Dendritic cell treated with granulocyte-macrophage colony-stimulating factor and Interleukin-4, amounts not matched to agents 40 ng/mL and 50 ng/mL, for 4 days (primary cell): ENCODE data around the gene CAMK2N1.
"Not testable (repeated sequence)": the region's sequence is repeated elsewhere in the genome, so short reads cannot be mapped to it uniquely, and the experiment has no call there.

Experiments used
- H3K27ac Mint-ChIP-seq: one replicate; pipeline ENCODE4 v1.8.0; 2022; ENCODE audit warnings: mild to moderate bottlenecking, mixed read lengths
- H3K27me3 Mint-ChIP-seq: one replicate; pipeline ENCODE4 v1.8.0; 2022; ENCODE audit warnings: mild to moderate bottlenecking, mixed read lengths
- H3K36me3 Mint-ChIP-seq: one replicate; pipeline ENCODE4 v1.8.0; 2022; ENCODE audit warnings: low read depth, mixed read lengths
- H3K4me1 Mint-ChIP-seq: one replicate; pipeline ENCODE4 v1.8.0; 2022; ENCODE audit warnings: low read depth, mixed read lengths
- H3K4me3 Mint-ChIP-seq: one replicate; pipeline ENCODE4 v1.8.0; 2022; ENCODE audit warnings: mild to moderate bottlenecking, moderate library complexity, mixed read lengths
- H3K9me3 Mint-ChIP-seq: one replicate; pipeline ENCODE4 v1.8.0; 2022; ENCODE audit warnings: mixed read lengths
- intact Hi-C: fragments of 100-400 bp; cut with micrococcal nuclease; formaldehyde crosslinking; loops from one replicate; pipeline ENCODE4 v1.15.0; 2022

The CAMK2N1 gene

GRCh38 chr1:20485527-20486456, at the start of gene CAMK2N1:
TSS of gene CAMK2N1 (minus strand) at chr1:20486210. CDS start at chr1:20485379, 831 bp downstream.
- Mint-ChIP-seq H3K27me3 (peaks cover 89% of the 10 kb centered on the region), H3K4me3 (peak within 1 kb of the TSS; percentile 36), H3K4me1 (peaks cover 11% of the 10 kb centered on the region), H3K27ac (no peak within 1 kb of the TSS), H3K36me3 (no peaks in the 10 kb centered on the region), H3K9me3 (no peaks in the 10 kb centered on the region)
- intact Hi-C loops, result no loop called here

DNA sequence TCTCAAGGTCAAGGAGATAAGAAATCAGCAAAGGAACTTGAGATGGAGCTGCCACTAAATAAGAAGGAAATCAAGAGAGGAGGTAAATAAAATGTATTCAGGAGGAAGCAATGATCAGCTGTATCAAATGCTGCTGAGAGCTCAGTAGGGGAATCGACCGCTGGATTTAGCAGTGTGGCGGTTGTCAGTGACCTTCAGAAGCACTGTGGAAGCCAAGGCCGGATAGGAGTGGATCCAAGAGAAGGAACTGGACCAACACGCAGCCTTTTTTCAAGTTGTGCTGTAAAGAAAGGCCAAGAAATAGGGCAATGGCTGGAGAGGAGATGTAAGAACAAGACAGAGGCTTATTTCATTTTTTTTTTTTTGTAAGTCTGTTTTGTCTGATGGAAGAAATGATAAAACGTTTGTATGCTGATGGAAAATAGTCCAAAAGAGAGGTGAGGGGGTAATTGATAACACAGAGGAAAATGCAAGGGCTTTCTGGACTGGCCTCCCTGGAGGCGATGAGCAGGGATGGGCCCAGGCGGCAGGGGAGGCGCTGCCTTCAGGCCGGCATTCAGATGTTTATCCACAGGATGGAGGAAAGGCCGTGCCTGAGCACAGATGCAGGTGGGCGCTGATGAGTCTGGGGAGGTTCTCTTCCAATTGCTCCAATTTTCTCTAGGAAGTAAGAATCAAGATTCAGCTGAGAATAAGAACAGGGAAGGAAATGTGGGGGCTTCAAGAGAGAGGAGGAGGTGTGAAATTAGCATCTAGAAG, 48.8 kb upstream of the CAMK2N1 start:
- Mint-ChIP-seq H3K4me3 (no peak overlapping the region), H3K27me3 (peaks cover 43% of the 10 kb centered on the region), H3K4me1 (no peaks in the 10 kb centered on the region), H3K36me3 (no peaks in the 10 kb centered on the region), H3K9me3 (no peaks in the 10 kb centered on the region), H3K27ac (no peak overlapping the region)
- intact Hi-C loops, result no loop called here

DNA sequence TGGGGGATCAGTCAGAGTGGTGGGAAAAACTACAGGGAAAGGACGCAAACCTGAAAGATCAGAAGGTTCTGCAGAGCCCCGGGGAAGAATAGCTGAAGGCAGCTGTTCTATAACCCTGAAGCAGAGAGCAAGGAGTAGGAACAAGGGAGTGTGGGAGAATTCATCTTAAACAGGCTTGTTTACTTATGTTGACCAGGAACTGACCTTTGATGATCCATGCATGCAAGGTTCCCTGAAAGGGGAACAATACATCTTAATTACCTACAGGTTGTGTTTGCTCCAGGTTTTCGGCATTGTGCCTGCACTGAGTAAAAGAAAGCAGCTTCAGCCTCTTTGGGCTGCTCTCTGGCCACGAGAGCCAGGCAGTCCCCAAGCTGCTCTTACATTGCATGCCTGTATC, 47.6 kb upstream of the CAMK2N1 start:
- Mint-ChIP-seq H3K9me3 (no peaks in the 10 kb centered on the region), H3K27me3 (peaks cover 41% of the 10 kb centered on the region), H3K4me1 (no peaks in the 10 kb centered on the region), H3K36me3 (no peaks in the 10 kb centered on the region), H3K4me3 (no peak overlapping the region), H3K27ac (no peak overlapping the region)
- intact Hi-C loops, result no loop called here

DNA sequence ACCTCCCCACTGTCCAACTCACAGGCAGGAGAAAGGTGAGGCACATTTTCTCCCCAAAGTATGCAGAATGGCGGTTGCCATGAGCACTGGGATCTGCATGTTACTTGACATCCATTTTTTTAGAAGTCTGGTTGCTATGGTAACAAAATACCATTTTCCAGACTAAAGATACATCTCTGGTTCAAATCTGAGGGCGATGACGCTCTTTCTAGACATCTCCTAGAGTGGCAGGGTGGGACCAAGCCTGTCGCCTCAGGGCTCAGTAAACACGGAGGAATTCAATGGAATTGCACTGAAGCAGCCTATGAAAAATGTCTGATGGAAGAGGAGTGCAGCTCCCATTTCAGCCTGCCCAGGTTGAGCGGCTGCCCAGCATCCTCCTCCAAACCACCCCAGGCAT, 44.9 kb upstream of the CAMK2N1 start:
- Mint-ChIP-seq H3K4me1 (no peaks in the 10 kb centered on the region), H3K4me3 (no peak overlapping the region), H3K27me3 (peaks cover 45% of the 10 kb centered on the region), H3K9me3 (no peaks in the 10 kb centered on the region), H3K27ac (no peak overlapping the region), H3K36me3 (no peaks in the 10 kb centered on the region)
- intact Hi-C loops, result no loop called here

- peaks cover 48% of the 10 kb centered on the region for H3K27me3 Mint-ChIP-seq
- intact Hi-C loops, result no loop called here
- H3K4me3 Mint-ChIP-seq, result no peak overlapping the region
- no peaks in the 10 kb centered on the region for H3K4me1 Mint-ChIP-seq
- H3K27ac Mint-ChIP-seq, result no peak overlapping the region
- no peaks in the 10 kb centered on the region for H3K36me3 Mint-ChIP-seq
- no peaks in the 10 kb centered on the region for H3K9me3 Mint-ChIP-seq
Observed at GRCh38 chr1:20530306-20530705, 44.3 kb upstream of the CAMK2N1 start.

DNA sequence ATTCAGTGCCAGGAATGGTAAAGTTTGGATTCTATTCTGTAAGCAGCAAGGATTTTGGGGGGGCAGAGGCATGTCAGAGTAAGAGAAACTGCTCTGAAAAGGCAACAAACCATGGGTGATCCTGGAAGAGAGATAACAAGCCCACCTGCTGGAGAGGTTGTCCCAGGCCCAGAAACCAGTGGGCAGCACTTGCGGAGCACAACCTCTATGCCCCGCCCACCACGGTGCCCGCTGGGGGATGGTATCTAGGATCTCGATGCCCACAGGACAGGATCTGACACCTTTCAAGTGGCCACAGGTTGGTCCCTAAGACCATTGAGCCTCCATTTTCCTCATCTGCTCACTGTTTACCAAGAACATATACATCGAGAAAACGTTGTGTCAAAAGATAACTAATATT, 42.2 kb upstream of the CAMK2N1 start:
- no peaks in the 10 kb centered on the region for H3K36me3 Mint-ChIP-seq
- intact Hi-C loops, result no loop called here
- H3K27ac Mint-ChIP-seq, result no peak overlapping the region
- H3K4me1 Mint-ChIP-seq, result no peaks in the 10 kb centered on the region
- no peaks in the 10 kb centered on the region for H3K9me3 Mint-ChIP-seq
- peaks cover 43% of the 10 kb centered on the region for H3K27me3 Mint-ChIP-seq
- no peak overlapping the region for H3K4me3 Mint-ChIP-seq

DNA sequence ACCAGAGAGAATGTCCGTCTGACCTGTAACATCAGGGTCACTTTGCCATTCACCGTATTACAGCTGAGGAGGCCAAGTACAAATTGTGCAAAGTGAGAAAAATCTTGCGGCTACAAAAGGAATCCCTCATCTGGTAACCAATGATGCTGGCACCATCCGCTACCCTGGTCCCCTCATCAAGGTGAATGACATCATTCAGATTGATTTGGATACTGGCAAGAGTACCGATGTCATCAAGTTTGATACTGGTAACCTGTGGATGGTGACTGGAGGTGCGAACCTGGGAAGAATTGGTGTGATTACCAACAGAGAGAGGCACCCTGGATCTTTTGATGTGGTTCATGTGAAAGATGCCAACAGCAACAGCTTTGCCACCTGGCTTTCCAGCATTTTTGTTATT, 40.3 kb upstream of the CAMK2N1 start:
- Mint-ChIP-seq H3K4me3 (no peak overlapping the region), H3K27ac (no peak overlapping the region), H3K36me3 (no peaks in the 10 kb centered on the region), H3K27me3 (peaks cover 45% of the 10 kb centered on the region), H3K4me1 (peaks cover 6% of the 10 kb centered on the region), H3K9me3 (no peaks in the 10 kb centered on the region)
- intact Hi-C loops, result no loop called here

DNA sequence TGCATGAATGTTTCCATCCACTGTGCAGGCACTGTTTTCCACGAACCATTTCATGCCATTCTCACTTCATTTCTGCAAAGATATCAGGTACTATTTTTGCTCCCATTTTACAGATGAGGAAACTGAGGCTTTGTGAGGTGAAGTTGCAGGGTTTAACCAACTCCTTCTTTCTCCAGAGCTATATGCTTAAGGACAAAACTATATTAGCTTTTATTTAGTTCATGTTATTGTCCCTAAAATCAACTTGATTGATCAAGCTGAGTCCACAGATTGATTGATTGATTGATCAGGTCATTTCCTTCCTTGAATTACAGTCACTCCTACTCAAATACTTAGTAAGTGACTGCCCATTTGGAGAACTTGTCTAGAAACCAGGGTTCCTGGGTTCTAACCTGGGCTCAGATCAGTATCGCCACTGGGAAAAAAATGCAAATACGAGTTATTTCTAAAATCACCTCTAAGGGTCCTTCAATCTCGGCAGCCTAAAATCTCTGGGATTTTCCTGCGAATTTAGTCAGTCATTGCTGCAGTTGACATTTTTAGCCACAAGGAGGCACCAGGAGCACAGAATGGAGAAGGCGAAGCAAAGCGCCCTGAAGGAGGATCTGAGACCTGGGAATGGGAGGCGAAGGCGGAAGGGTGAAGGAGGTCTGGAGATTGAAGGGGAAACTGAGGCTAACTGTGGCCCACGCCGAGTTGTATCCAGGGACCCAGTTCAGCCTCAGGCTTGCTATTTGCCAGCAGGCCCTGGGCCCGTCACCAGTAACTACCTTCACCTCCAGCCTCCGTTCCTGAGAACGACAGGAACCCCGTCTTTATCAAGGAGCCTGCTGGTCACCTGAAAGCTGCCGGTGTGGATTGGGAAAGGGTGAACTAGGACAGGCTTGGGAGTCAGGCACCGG, 36.2 kb upstream of the CAMK2N1 start:
- intact Hi-C loops, result loop anchor here (1.0 kb wide), 1 partner anchor 118 kb away; no protein-coding TSS in a partner anchor
- H3K4me1 Mint-ChIP-seq, result peaks cover 6% of the 10 kb centered on the region
- no peaks in the 10 kb centered on the region for H3K9me3 Mint-ChIP-seq
- no peak overlapping the region for H3K4me3 Mint-ChIP-seq
- no peaks in the 10 kb centered on the region for H3K36me3 Mint-ChIP-seq
- H3K27me3 Mint-ChIP-seq, result peaks cover 47% of the 10 kb centered on the region
- no peak overlapping the region for H3K27ac Mint-ChIP-seq

DNA sequence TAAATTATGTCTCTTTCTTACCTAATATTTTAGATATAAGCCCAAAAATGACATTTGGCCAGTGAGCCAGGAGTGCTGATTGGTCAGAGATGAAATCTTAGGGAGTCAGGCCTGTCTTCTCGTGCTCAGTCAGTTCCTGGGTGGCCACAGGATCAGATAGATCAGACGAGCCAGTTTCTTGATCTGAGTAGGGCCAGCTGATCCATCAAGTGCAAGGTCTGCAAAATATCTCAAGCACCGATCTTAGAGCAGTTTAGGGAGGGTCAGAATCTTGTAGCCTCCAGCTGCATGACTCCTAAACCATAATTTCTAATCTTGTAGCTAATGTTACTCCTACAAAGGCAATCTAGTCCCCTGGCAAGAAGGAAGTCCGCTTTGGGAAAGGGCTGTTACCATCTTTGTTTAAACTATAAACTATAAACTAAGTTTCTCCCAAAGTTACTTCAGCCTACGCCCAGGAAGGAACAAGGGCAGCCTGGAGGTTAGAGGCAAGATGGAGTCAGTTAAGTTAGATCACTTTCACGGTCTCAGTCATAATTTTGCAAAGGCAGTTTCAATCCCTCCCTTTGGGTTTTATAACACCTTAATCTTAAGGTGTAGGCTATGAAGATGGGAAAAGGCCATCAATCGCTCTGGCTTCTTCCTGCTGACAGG, 33.7 kb upstream of the CAMK2N1 start:
- H3K36me3 Mint-ChIP-seq, H3K4me1 Mint-ChIP-seq, H3K9me3 Mint-ChIP-seq, H3K27ac Mint-ChIP-seq, H3K4me3 Mint-ChIP-seq, intact Hi-C loops: not testable (repeated sequence)
- peaks cover 50% of the 10 kb centered on the region for H3K27me3 Mint-ChIP-seq

DNA sequence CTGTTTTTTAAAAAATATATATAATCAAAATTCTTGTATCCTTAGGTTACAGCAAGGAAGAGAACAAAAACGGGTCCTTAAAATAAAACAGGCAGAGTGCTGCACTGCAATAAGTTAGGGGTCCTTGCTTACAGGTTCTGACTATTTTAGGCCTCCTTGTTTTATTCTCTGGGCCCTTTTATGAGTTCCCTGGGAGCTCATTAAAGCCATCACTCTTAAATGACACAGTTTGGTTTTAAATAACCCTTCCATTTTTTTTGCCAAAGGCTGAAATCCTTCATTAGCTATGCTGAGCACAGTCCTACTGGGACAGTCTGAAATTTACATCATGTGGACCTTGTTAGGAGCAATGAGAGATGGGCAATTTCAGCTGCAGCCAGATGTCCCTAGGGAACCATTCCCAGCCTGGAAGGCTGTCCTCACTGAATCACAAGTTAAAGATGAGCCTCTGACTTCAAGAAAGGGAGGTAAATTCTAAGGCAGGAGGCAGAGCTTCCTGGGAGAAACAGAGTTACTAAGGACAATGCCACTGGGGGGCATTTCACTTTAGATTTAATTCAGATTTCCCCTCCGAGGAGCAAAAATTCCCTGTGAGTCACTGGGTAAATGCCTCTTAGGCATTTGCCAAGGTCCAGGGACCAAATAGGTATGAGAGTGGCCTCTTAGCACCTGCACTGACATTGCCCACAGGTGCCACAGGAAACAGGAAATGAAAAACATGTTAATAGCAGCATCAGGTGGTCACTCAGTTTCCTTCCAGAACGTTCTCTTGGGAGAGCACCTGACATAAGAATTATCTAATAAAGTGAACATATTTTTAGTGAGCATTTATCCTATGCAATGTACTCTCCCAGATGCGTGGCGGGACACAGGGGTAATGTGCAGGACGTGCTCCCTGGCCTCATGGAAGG, 25.8 kb upstream of the CAMK2N1 start:
- Mint-ChIP-seq H3K4me1 (peaks cover 6% of the 10 kb centered on the region), H3K4me3 (no peak overlapping the region)
- intact Hi-C loops, result no loop called here

DNA sequence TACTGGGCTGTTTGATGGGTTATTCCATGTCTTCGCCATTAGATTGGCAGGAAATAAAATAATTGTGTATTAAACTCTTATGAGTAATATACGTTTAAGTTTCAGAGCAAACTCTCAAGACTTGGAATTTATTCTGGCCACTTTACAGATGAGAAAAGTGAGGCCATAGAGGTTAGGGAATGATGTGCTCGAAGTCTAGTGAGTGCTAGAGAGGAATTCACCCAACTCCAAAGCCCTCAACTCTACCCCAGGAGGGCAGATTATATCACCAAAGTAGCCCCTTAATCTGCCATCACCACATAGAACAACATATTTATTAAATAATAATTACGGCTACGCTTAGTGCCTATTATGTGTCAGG, 22.4 kb upstream of the CAMK2N1 start:
- Mint-ChIP-seq H3K27ac (peak overlapping the region; percentile 93), H3K4me3 (peak overlapping the region; percentile 81), H3K36me3 (peaks cover 29% of the 10 kb centered on the region), H3K27me3 (peaks cover 21% of the 10 kb centered on the region), H3K4me1 (peaks cover 18% of the 10 kb centered on the region), H3K9me3 (no peaks in the 10 kb centered on the region)
- intact Hi-C loops, result no loop called here

More for the DNA sequence above, 25.8 kb upstream of the CAMK2N1 start:
- Mint-ChIP-seq H3K27me3 (peaks cover 39% of the 10 kb centered on the region), H3K9me3 (no peaks in the 10 kb centered on the region), H3K36me3 (peaks cover 10% of the 10 kb centered on the region), H3K27ac (no peak overlapping the region)

- Mint-ChIP-seq H3K27me3 (peaks cover 16% of the 10 kb centered on the region), H3K27ac (peak within 1 kb of the TSS; percentile 93), H3K4me1 (peaks cover 18% of the 10 kb centered on the region), H3K4me3 (peak within 1 kb of the TSS; percentile 81), H3K9me3 (no peaks in the 10 kb centered on the region), H3K36me3 (peaks cover 29% of the 10 kb centered on the region)
- intact Hi-C loops, result no loop called here
Observed at GRCh38 chr1:20507564-20508410, 21.8 kb upstream of the CAMK2N1 start, which contains the start of gene MUL1. TSS of gene MUL1 (minus strand) at chr1:20508151. CDS start at chr1:20508024, 127 bp downstream.
